GM13977 (cell line): ENCODE results near the gene PDE1A.

Source experiments
- DNase-seq: peaks from one replicate; pipeline ENCODE4 v3.0.0; 2012; ENCODE audit warnings: low spot score
- CTCF ChIP-seq: IDR thresholded peaks from 2 replicates; pipeline ENCODE4 v1.5.1; 2012; ENCODE audit warnings: mild to moderate bottlenecking, control low read depth; ENCODE audit not compliant: insufficient read depth; ENCODE audit errors: extremely low read depth, missing control alignments
- in situ Hi-C: fragments of 300-500 bp; cut with MboI; formaldehyde crosslinking; loops from one replicate; pipeline ENCODE4 v1.12.0; 2022; ENCODE audit warnings: low sequenced_read_pairs, low pct_unique_long_range_greater_than_20kb, mixed read lengths, inconsistent platforms; ENCODE audit not compliant: unreplicated experiment

Gene PDE1A

GRCh38 chr2:182416191-182416590, 10.6 kb downstream of the PDE1A start:
- in situ Hi-C loops: no loop called here
- DNase-seq: no peak
- no peak for TF ChIP-seq CTCF

- no peak for DNase-seq
- no peak for TF ChIP-seq CTCF
- in situ Hi-C loops: no loop called here
Observed at GRCh38 chr2:182415771-182416170, 11.1 kb downstream of the PDE1A start.

GRCh38 chr2:182412858-182413257, 14.0 kb downstream of the PDE1A start:
- in situ Hi-C loops: no loop called here
- TF ChIP-seq CTCF: no peak
- DNase-seq: no peak

- DNase-seq: no peak
- in situ Hi-C loops: no loop called here
- TF ChIP-seq CTCF: no peak
Observed at GRCh38 chr2:182410120-182410519, 16.7 kb downstream of the PDE1A start.

GRCh38 chr2:182406221-182406620, 20.6 kb downstream of the PDE1A start:
- DNase-seq: no peak
- in situ Hi-C loops: no loop called here
- TF ChIP-seq CTCF: no peak

GRCh38 chr2:182404975-182405561, 21.8 kb downstream of the PDE1A start:
- no peak for DNase-seq
- no peak for TF ChIP-seq CTCF
- in situ Hi-C loops: no loop called here

GRCh38 chr2:182404092-182404491, 22.7 kb downstream of the PDE1A start:
- TF ChIP-seq CTCF: no peak
- in situ Hi-C loops: no loop called here
- no peak for DNase-seq
